ENCODE results near the gene BMPR2. TPM values are rescaled to one million over a fixed set of nuclear protein-coding genes. Genes with fewer than 3 reads are reported as not detected.
"Not testable (repeated sequence)": the region's sequence is repeated elsewhere in the genome, so short reads cannot be mapped to it uniquely, and the experiment has no call there.

The BMPR2 gene
- total and polyA plus RNA-seq, 4 experiments from 2014 or later: 2.3 to 20.8 (median 11.5) TPM

- intact Hi-C loops (cut with micrococcal nuclease): no loop called here
- H3K27ac ChIP-seq (ENCODE audit: low read depth, low read length): no peak overlapping the region
- no peaks in the 10 kb centered on the region for H3K9me3 Mint-ChIP-seq
- H3K4me3 ChIP-seq (ENCODE audit: low read length in 2 of 2): no peak overlapping the region
- H3K4me1 Mint-ChIP-seq: no peaks in the 10 kb centered on the region
- H3K36me3 Mint-ChIP-seq: no peaks in the 10 kb centered on the region
- H3K4me1 ChIP-seq (ENCODE audit: insufficient read depth, low read length): no peaks in the 10 kb centered on the region
- ChIA-PET CTCF (ENCODE audit: partially characterized antibody) (no interaction called here), POLR2A (ENCODE audit: partially characterized antibody) (no interaction called here)
- no peaks in the 10 kb centered on the region for H3K27me3 ChIP-seq (ENCODE audit: insufficient read depth, low read length)
- DNase-seq: no peak
- H3K27ac Mint-ChIP-seq: no peak overlapping the region
- H3K36me3 ChIP-seq (ENCODE audit: insufficient read depth, low read length): no peaks in the 10 kb centered on the region
- no peak overlapping the region for H3K4me3 Mint-ChIP-seq
- no peaks in the 10 kb centered on the region for H3K9me3 ChIP-seq (ENCODE audit: control insufficient read depth in 1 of 2, low read length in 2 of 2)
- no peaks in the 10 kb centered on the region for H3K27me3 Mint-ChIP-seq
Measured at GRCh38 chr2:202577250-202578183, 201.4 kb downstream of the BMPR2 start.

- POLR2A ChIA-PET (ENCODE audit: partially characterized antibody); H3K27me3 ChIP-seq (ENCODE audit: insufficient read depth, low read length); H3K27ac ChIP-seq (ENCODE audit: low read depth, low read length); H3K4me1 ChIP-seq (ENCODE audit: insufficient read depth, low read length); H3K4me3 Mint-ChIP-seq; H3K9me3 ChIP-seq (ENCODE audit: control insufficient read depth in 1 of 2, low read length in 2 of 2); DNase-seq; H3K27me3 Mint-ChIP-seq; intact Hi-C loops (cut with micrococcal nuclease); H3K36me3 ChIP-seq (ENCODE audit: insufficient read depth, low read length); H3K27ac Mint-ChIP-seq; CTCF ChIA-PET (ENCODE audit: partially characterized antibody); H3K4me3 ChIP-seq (ENCODE audit: low read length in 2 of 2); H3K4me1 Mint-ChIP-seq; H3K9me3 Mint-ChIP-seq; H3K36me3 Mint-ChIP-seq: not testable (repeated sequence)
Measured at GRCh38 chr2:202582846-202583245, 206.7 kb downstream of the BMPR2 start.

- Mint-ChIP-seq H3K27me3 (peaks cover 0 to 2% of the 10 kb centered on the region in 2 donors), H3K4me1 (peaks cover 4 to 6% (median 4%) of the 10 kb centered on the region in 4 donors), H3K36me3 (peaks cover 0 to 7% of the 10 kb centered on the region in 2 donors), H3K27ac (no peak overlapping the region), H3K4me3 (no peak overlapping the region), H3K9me3 (peaks cover 0 to 8% (median 0%) of the 10 kb centered on the region in 8 donors)
- Histone ChIP-seq H3K27ac (ENCODE audit: low read depth, low read length) (no peak overlapping the region), H3K36me3 (ENCODE audit: insufficient read depth, low read length) (no peaks in the 10 kb centered on the region), H3K27me3 (ENCODE audit: insufficient read depth, low read length) (no peaks in the 10 kb centered on the region), H3K9me3 (ENCODE audit: control insufficient read depth in 1 of 2, low read length in 2 of 2) (no peaks in the 10 kb centered on the region), H3K4me1 (ENCODE audit: insufficient read depth, low read length) (peaks cover 2% of the 10 kb centered on the region), H3K4me3 (ENCODE audit: low read length in 2 of 2) (no peak overlapping the region)
- ChIA-PET CTCF (ENCODE audit: partially characterized antibody) (no interaction called here), POLR2A (ENCODE audit: partially characterized antibody) (no interaction called here)
- intact Hi-C loops (cut with micrococcal nuclease): no loop called here
- DNase-seq: no peak
Measured at GRCh38 chr2:202583709-202584219, 207.6 kb downstream of the BMPR2 start.

- Histone ChIP-seq H3K9me3 (ENCODE audit: control insufficient read depth in 1 of 2, low read length in 2 of 2) (no peaks in the 10 kb centered on the region), H3K4me1 (ENCODE audit: insufficient read depth, low read length) (peaks cover 5% of the 10 kb centered on the region), H3K27ac (ENCODE audit: low read depth, low read length) (no peak overlapping the region), H3K27me3 (ENCODE audit: insufficient read depth, low read length) (no peaks in the 10 kb centered on the region), H3K4me3 (ENCODE audit: low read length in 2 of 2) (no peak overlapping the region), H3K36me3 (ENCODE audit: insufficient read depth, low read length) (no peaks in the 10 kb centered on the region)
- H3K27me3 Mint-ChIP-seq: peaks cover 0 to 2% of the 10 kb centered on the region in 2 donors
- intact Hi-C loops (cut with micrococcal nuclease): loop anchor here (1.0 to 5.0 kb wide), 7 partner anchors 45 to 1226 kb away; partner anchors contain the start of genes CYP20A1 and FAM117B
- POLR2A ChIA-PET (ENCODE audit: partially characterized antibody): interaction anchor here (1.0 to 1.7 kb wide), 3 partner anchors 46 to 281 kb away, joined by 4 to 16 read pairs (median 5); partner anchors contain the start of gene FAM117B
- peak overlapping the region in 1 of 7 donors; percentile 4 for H3K27ac Mint-ChIP-seq
- CTCF ChIA-PET (ENCODE audit: partially characterized antibody): interaction anchor here (0.6 to 7.9 kb wide), 55 partner anchors 10 to 1226 kb away, joined by 3 to 66 read pairs (median 4); partner anchors contain the start of genes FAM117B and ICA1L
- H3K36me3 Mint-ChIP-seq: peaks cover 0 to 3% of the 10 kb centered on the region in 2 donors
- peak; percentile 71 to 77 (median 72) for DNase-seq
- H3K4me1 Mint-ChIP-seq: peaks cover 4 to 8% (median 7%) of the 10 kb centered on the region in 4 donors
- H3K9me3 Mint-ChIP-seq: peaks cover 0 to 4% (median 0%) of the 10 kb centered on the region in 8 donors
- H3K4me3 Mint-ChIP-seq: peak overlapping the region in 2 of 8 donors; percentile 43 to 50
Measured at GRCh38 chr2:202588647-202589581, 212.8 kb downstream of the BMPR2 start.

GRCh38 chr2:202589582-202589949 is 213.4 kb downstream of the BMPR2 start:
- intact Hi-C loops (cut with micrococcal nuclease): loop anchor here (2.0 to 5.0 kb wide), 3 partner anchors 648 to 1225 kb away; partner anchors contain the start of gene CYP20A1
- Mint-ChIP-seq H3K4me3 (no peak overlapping the region), H3K36me3 (no peaks in the 10 kb centered on the region), H3K27me3 (peaks cover 0 to 2% of the 10 kb centered on the region in 2 donors), H3K4me1 (peaks cover 4 to 8% (median 7%) of the 10 kb centered on the region in 4 donors), H3K9me3 (no peaks in the 10 kb centered on the region), H3K27ac (peak overlapping the region in 1 of 7 donors; percentile 4)
- H3K9me3 ChIP-seq (ENCODE audit: control insufficient read depth in 1 of 2, low read length in 2 of 2): no peaks in the 10 kb centered on the region
- H3K27me3 ChIP-seq (ENCODE audit: insufficient read depth, low read length): no peaks in the 10 kb centered on the region
- DNase-seq: no peak
- no peak overlapping the region for H3K27ac ChIP-seq (ENCODE audit: low read depth, low read length)
- POLR2A ChIA-PET (ENCODE audit: partially characterized antibody): interaction anchor here (1.2 to 1.7 kb wide), 3 partner anchors 45 to 54 kb away, joined by 3 to 16 read pairs (median 5); partner anchors contain the start of gene FAM117B
- H3K4me3 ChIP-seq (ENCODE audit: low read length in 2 of 2): no peak overlapping the region
- CTCF ChIA-PET (ENCODE audit: partially characterized antibody): interaction anchor here (0.8 to 7.9 kb wide), 24 partner anchors 9 to 1226 kb away, joined by 3 to 66 read pairs (median 6); partner anchors contain the start of genes FAM117B and ICA1L
- H3K4me1 ChIP-seq (ENCODE audit: insufficient read depth, low read length): peaks cover 5% of the 10 kb centered on the region
- H3K36me3 ChIP-seq (ENCODE audit: insufficient read depth, low read length): no peaks in the 10 kb centered on the region

- DNase-seq: no peak
- ChIA-PET CTCF (ENCODE audit: partially characterized antibody) (interaction anchor here (0.5 to 7.9 kb wide), 5 partner anchors 18 to 862 kb away, joined by 3 to 53 read pairs (median 3); partner anchors contain the start of gene ICA1L), POLR2A (ENCODE audit: partially characterized antibody) (interaction anchor here (1.5 kb wide), 1 partner anchor 42 kb away, joined by 3 read pairs; the partner anchor contains the start of gene FAM117B)
- H3K9me3 Mint-ChIP-seq: no peaks in the 10 kb centered on the region
- H3K4me1 ChIP-seq (ENCODE audit: insufficient read depth, low read length): peaks cover 5% of the 10 kb centered on the region
- no peaks in the 10 kb centered on the region for H3K27me3 ChIP-seq (ENCODE audit: insufficient read depth, low read length)
- H3K27ac ChIP-seq (ENCODE audit: low read depth, low read length): no peak overlapping the region
- H3K9me3 ChIP-seq (ENCODE audit: control insufficient read depth in 1 of 2, low read length in 2 of 2): no peaks in the 10 kb centered on the region
- H3K4me3 Mint-ChIP-seq: no peak overlapping the region
- H3K27me3 Mint-ChIP-seq: peaks cover 0 to 2% of the 10 kb centered on the region in 2 donors
- H3K4me1 Mint-ChIP-seq: peaks cover 4 to 8% (median 7%) of the 10 kb centered on the region in 4 donors
- H3K27ac Mint-ChIP-seq: no peak overlapping the region
- intact Hi-C loops (cut with micrococcal nuclease): no loop called here
- H3K36me3 Mint-ChIP-seq: no peaks in the 10 kb centered on the region
- no peaks in the 10 kb centered on the region for H3K36me3 ChIP-seq (ENCODE audit: insufficient read depth, low read length)
- H3K4me3 ChIP-seq (ENCODE audit: low read length in 2 of 2): no peak overlapping the region
Measured at GRCh38 chr2:202592566-202592965, 216.4 kb downstream of the BMPR2 start.
